SK-N-SH treated with all-trans-retinoic acid at 6 μM for 48 hours (cell line): ENCODE measurements around the gene PTX4.

ENCODE experiments used
- ATAC-seq: fragments of 200-7000 bp; cut with Tn5 transposase; 3 replicates; pipeline ENCODE4 v1.9.1; 2020; ENCODE audit warnings: mild to moderate bottlenecking, moderate library complexity
- ARNTL ChIP-seq: fragments of 450-650 bp; formaldehyde crosslinking; IDR thresholded peaks from 2 replicates; pipeline ENCODE4 v1.5.0; 2020; ENCODE audit warnings: low read depth, mild to moderate bottlenecking, moderate library complexity, borderline replicate concordance
- BACH2 ChIP-seq: fragments of 250-450 bp; sonication (Bioruptor Pico); IDR thresholded peaks from 2 replicates; pipeline ENCODE4 v1.9.0; 2021; ENCODE audit warnings: mild to moderate bottlenecking, borderline replicate concordance
- CSDC2 ChIP-seq: fragments of 250-450 bp; sonication (Bioruptor Pico); IDR thresholded peaks from 2 replicates; pipeline ENCODE4 v1.5.0; 2020; ENCODE audit warnings: mild to moderate bottlenecking, moderate library complexity
- CSRNP3 ChIP-seq: fragments of 250-450 bp; sonication (Bioruptor Pico); IDR thresholded peaks from 2 replicates; pipeline ENCODE4 v1.5.1; 2021; ENCODE audit warnings: mild to moderate bottlenecking, moderate library complexity
- ESRRG ChIP-seq: fragments of 250-450 bp; sonication (Bioruptor Pico); IDR thresholded peaks from 2 replicates; pipeline ENCODE4 v1.6.1; 2021; ENCODE audit warnings: mild to moderate bottlenecking
- GLIS3 ChIP-seq: fragments of 250-450 bp; sonication (Bioruptor Pico); IDR thresholded peaks from 2 replicates; pipeline ENCODE4 v1.5.0; 2020; ENCODE audit warnings: mild to moderate bottlenecking, moderate library complexity
- ISL1 ChIP-seq: fragments of 250-450 bp; sonication (Bioruptor Pico); IDR thresholded peaks from 2 replicates; pipeline ENCODE4 v2.1.2; 2022; ENCODE audit warnings: mild to moderate bottlenecking, moderate library complexity
- OSR1 ChIP-seq: fragments of 250-450 bp; sonication (Bioruptor Pico); IDR thresholded peaks from 2 replicates; pipeline ENCODE4 v1.8.0; 2022; ENCODE audit warnings: moderate library complexity, mild to moderate bottlenecking, inconsistent platforms
- PPARA ChIP-seq: fragments of 250-450 bp; sonication (Bioruptor Pico); IDR thresholded peaks from 2 replicates; pipeline ENCODE4 v1.5.0; 2020; ENCODE audit warnings: mild to moderate bottlenecking, borderline replicate concordance
- RARB ChIP-seq: fragments of 250-450 bp; sonication (Bioruptor Pico); IDR thresholded peaks from 2 replicates; pipeline ENCODE4 v1.8.0; 2021; ENCODE audit warnings: mild to moderate bottlenecking, moderate library complexity
- SNAI2 ChIP-seq: fragments of 250-450 bp; sonication (Bioruptor Pico); IDR thresholded peaks from 2 replicates; pipeline ENCODE4 v1.5.0; 2020; ENCODE audit warnings: mild to moderate bottlenecking, moderate library complexity
- TCF4 ChIP-seq: fragments of 250-450 bp; sonication (Bioruptor Pico); IDR thresholded peaks from 2 replicates; pipeline ENCODE4 v1.8.0; 2021; ENCODE audit warnings: mild to moderate bottlenecking, moderate library complexity, borderline replicate concordance
- TOX ChIP-seq: fragments of 250-450 bp; sonication (Bioruptor Pico); IDR thresholded peaks from 2 replicates; pipeline ENCODE4 v1.8.0; 2021; ENCODE audit warnings: mild to moderate bottlenecking, moderate library complexity, borderline replicate concordance
- TSHZ2 ChIP-seq: fragments of 250-450 bp; sonication (Bioruptor Pico); IDR thresholded peaks from 2 replicates; pipeline ENCODE4 v1.5.0; 2020; ENCODE audit warnings: mild to moderate bottlenecking, moderate library complexity
- ZC3H10 ChIP-seq: fragments of 250-450 bp; sonication (Bioruptor Pico); IDR thresholded peaks from 2 replicates; pipeline ENCODE4 v1.5.1; 2021; ENCODE audit warnings: mild to moderate bottlenecking, moderate library complexity
- ZFP3 ChIP-seq: fragments of 250-450 bp; sonication (Bioruptor Pico); IDR thresholded peaks from 2 replicates; pipeline ENCODE4 v1.5.0; 2020; ENCODE audit warnings: mild to moderate bottlenecking, moderate library complexity
- ZFP30 ChIP-seq: fragments of 450-650 bp; formaldehyde crosslinking; IDR thresholded peaks from 2 replicates; pipeline ENCODE4 v1.5.0; 2022; ENCODE audit warnings: mild to moderate bottlenecking, moderate library complexity
- ZNF565 ChIP-seq: fragments of 450-650 bp; formaldehyde crosslinking; conservative IDR thresholded peaks from 2 replicates; pipeline ENCODE4 v1.5.0; 2020; ENCODE audit warnings: low read depth, mild to moderate bottlenecking, moderate library complexity
- ZNF70 ChIP-seq: fragments of 450-650 bp; formaldehyde crosslinking; IDR thresholded peaks from 2 replicates; pipeline ENCODE4 v1.5.0; 2020; ENCODE audit warnings: mild to moderate bottlenecking, moderate library complexity
- ZNF8 ChIP-seq: fragments of 450-650 bp; formaldehyde crosslinking; IDR thresholded peaks from 2 replicates; pipeline ENCODE4 v1.5.0; 2020; ENCODE audit warnings: mild to moderate bottlenecking, moderate library complexity
- TF ChIP-seq, protein P1 (sequence below): fragments of 250-450 bp; sonication (Bioruptor Pico); IDR thresholded peaks from 2 replicates; pipeline ENCODE4 v1.8.0; 2020; ENCODE audit warnings: mild to moderate bottlenecking, moderate library complexity, borderline replicate concordance

PTX4 gene

GRCh38 chr16:1475552-1476114, 13.1 kb downstream of the PTX4 start (continued):
- no peak for TF ChIP-seq ISL1 (CRISPR knock-in tag)

- TF ChIP-seq TSHZ2 (CRISPR knock-in tag) = 0 out of 2 replicates have a peak, but pooled peaks have one; percentile 22
- TF ChIP-seq ARNTL = peak; percentile 92
- no peak for TF ChIP-seq ZNF70 (CRISPR knock-in tag)
- TF ChIP-seq ZC3H10 (CRISPR knock-in tag) = no peak
- TF ChIP-seq ZNF8 (CRISPR knock-in tag) = no peak
- TF ChIP-seq, all 23 proteins: peak for 2
- peak; percentile 87 for ATAC-seq
Observed at GRCh38 chr16:1474796-1475551, 13.8 kb downstream of the PTX4 start, which contains the start of gene CLCN7. Gene CLCN7, minus strand, starts transcription at chr16:1475028. Its CDS starts 54 bp downstream, at chr16:1474974.

DNA sequence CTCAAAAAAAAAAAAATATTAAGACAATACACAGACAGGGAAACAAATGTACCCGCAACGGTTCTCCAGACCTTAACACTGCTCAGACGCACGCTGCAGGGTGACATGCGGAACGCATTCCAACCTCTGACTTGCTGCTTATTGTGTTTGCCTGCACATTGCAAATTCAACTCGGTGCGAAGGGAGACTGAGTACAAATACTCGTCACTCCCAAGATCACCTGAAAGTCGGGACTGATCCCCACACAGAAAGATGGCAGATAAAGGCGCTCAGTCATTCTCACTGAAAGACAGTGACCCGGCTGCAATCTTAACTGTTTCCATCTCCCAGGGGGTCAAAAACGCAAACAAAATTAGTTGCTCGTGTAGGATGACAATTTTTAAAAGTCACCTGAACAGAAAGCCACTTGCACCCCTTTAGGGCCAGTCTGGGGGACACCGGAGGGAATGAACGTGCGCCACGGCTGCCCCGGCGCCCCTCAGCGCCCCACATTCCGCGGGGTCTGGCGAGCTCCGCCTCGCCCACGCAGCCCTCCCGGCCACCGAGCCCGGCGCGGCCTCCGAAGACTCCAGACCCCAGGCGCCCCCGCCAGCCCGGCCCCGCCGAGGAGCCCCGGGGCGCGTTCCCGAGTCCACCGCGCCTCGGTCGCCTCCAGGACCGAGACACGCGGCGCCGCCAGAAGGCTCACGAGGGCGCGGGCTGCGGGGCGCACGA, 14.5 kb downstream of the PTX4 start:
- TF ChIP-seq ZFP30 = no peak
- TF ChIP-seq ZNF8 (CRISPR knock-in tag) = no peak
- no peak for TF ChIP-seq GLIS3 (CRISPR knock-in tag)
- no peak for TF ChIP-seq ISL1 (CRISPR knock-in tag)
- TF ChIP-seq ZNF565 (CRISPR knock-in tag) = no peak
- TF ChIP-seq CSDC2 (CRISPR knock-in tag) = no peak
- no peak for TF ChIP-seq TOX (CRISPR knock-in tag)
- TF ChIP-seq SNAI2 = no peak
- no peak for TF ChIP-seq PPARA (CRISPR knock-in tag)
- TF ChIP-seq TSHZ2 (CRISPR knock-in tag) = no peak
- TF ChIP-seq ZC3H10 (CRISPR knock-in tag) = no peak
- TF ChIP-seq TCF4 = no peak
- no peak for TF ChIP-seq OSR1 (CRISPR knock-in tag)
- no peak for TF ChIP-seq CSRNP3 (CRISPR knock-in tag)
- TF ChIP-seq, protein P1, sequence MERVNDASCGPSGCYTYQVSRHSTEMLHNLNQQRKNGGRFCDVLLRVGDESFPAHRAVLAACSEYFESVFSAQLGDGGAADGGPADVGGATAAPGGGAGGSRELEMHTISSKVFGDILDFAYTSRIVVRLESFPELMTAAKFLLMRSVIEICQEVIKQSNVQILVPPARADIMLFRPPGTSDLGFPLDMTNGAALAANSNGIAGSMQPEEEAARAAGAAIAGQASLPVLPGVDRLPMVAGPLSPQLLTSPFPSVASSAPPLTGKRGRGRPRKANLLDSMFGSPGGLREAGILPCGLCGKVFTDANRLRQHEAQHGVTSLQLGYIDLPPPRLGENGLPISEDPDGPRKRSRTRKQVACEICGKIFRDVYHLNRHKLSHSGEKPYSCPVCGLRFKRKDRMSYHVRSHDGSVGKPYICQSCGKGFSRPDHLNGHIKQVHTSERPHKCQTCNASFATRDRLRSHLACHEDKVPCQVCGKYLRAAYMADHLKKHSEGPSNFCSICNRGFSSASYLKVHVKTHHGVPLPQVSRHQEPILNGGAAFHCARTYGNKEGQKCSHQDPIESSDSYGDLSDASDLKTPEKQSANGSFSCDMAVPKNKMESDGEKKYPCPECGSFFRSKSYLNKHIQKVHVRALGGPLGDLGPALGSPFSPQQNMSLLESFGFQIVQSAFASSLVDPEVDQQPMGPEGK (CRISPR knock-in tag) = no peak
- TF ChIP-seq RARB (CRISPR knock-in tag) = no peak
- TF ChIP-seq ZFP3 (CRISPR knock-in tag) = no peak
- no peak for TF ChIP-seq BACH2 (CRISPR knock-in tag)
- no peak for TF ChIP-seq ZNF70 (CRISPR knock-in tag)
- TF ChIP-seq ESRRG (CRISPR knock-in tag) = no peak
- ATAC-seq = no peak; the same call in 2 of the 3 replicates
